SU-DHL-6 (cell line): ENCODE data around the gene SMAD6.

ENCODE experiments used
- CTCF ChIP-seq: fragments of 200-600 bp; sonication (generic); IDR thresholded peaks from one replicate; pipeline ENCODE4 v1.5.1; 2017; ENCODE audit warnings: antibody characterized with exemption, mild to moderate bottlenecking, low read length, moderate library complexity; ENCODE audit not compliant: insufficient read depth, poor library complexity, severe bottlenecking
- EZH2phosphoT487 ChIP-seq: fragments of 200-600 bp; sonication (generic), shearing (Covaris generic); conservative IDR thresholded peaks from 2 replicates; pipeline ENCODE4 v1.6.1; 2018; ENCODE audit warnings: mild to moderate bottlenecking, antibody characterized with exemption, low read length, moderate library complexity, mixed read lengths

- TF ChIP-seq CTCF (no peak), EZH2phosphoT487 (no peak)
Measured at GRCh38 chr15:66705277-66706146, 3.5 kb downstream of the SMAD6 start.
